ENCODE data around the gene FAM184B.

The FAM184B gene

GRCh38 chr4:17787315-17787714 is 5.9 kb upstream of the FAM184B start:
- no peaks in the 10 kb centered on the region for H3K27me3 ChIP-seq (ENCODE audit: insufficient read depth, low read length, poor library complexity, severe bottlenecking)
- H3K9me2 ChIP-seq (replicated peaks; ENCODE audit: low read depth, low read length): no peaks in the 10 kb centered on the region
- H3F3A ChIP-seq (ENCODE audit: low read depth): no peaks in the 10 kb centered on the region
- peak overlapping the region; percentile 64 for H3K4me2 ChIP-seq (ENCODE audit: low read depth, low read length, poor library complexity, severe bottlenecking)
- TF ChIP-seq, protein P1, sequence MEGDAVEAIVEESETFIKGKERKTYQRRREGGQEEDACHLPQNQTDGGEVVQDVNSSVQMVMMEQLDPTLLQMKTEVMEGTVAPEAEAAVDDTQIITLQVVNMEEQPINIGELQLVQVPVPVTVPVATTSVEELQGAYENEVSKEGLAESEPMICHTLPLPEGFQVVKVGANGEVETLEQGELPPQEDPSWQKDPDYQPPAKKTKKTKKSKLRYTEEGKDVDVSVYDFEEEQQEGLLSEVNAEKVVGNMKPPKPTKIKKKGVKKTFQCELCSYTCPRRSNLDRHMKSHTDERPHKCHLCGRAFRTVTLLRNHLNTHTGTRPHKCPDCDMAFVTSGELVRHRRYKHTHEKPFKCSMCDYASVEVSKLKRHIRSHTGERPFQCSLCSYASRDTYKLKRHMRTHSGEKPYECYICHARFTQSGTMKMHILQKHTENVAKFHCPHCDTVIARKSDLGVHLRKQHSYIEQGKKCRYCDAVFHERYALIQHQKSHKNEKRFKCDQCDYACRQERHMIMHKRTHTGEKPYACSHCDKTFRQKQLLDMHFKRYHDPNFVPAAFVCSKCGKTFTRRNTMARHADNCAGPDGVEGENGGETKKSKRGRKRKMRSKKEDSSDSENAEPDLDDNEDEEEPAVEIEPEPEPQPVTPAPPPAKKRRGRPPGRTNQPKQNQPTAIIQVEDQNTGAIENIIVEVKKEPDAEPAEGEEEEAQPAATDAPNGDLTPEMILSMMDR (conservative IDR thresholded peaks at IDR 0.05; ENCODE audit: low read length): no peak
- TF ChIP-seq EZH2phosphoT487 (IDR thresholded peaks at IDR 0.05; ENCODE audit: borderline replicate concordance): no peak
- H3K4me3 ChIP-seq (ENCODE audit: low read length, poor library complexity, severe bottlenecking): peak overlapping the region; percentile 41
- H3K9me3 ChIP-seq (ENCODE audit: insufficient read depth, low read depth, low read length): no peaks in the 10 kb centered on the region
- H3K9ac ChIP-seq (ENCODE audit: low read depth, low read length, poor library complexity, severe bottlenecking): no peak overlapping the region
- H4K20me1 ChIP-seq (ENCODE audit: insufficient read depth, low read length, poor library complexity, severe bottlenecking): no peaks in the 10 kb centered on the region
- peaks cover 17% of the 10 kb centered on the region for H3K4me1 ChIP-seq (ENCODE audit: insufficient read depth, low read length, poor library complexity, severe bottlenecking)
- H3K79me2 ChIP-seq (ENCODE audit: insufficient read depth, low read length): no peaks in the 10 kb centered on the region
- no peaks in the 10 kb centered on the region for H3K36me3 ChIP-seq (ENCODE audit: insufficient read depth, low read length)
- H2AFZ ChIP-seq (ENCODE audit: low read length): no peak overlapping the region

GRCh38 chr4:17786567-17786966 is 5.1 kb upstream of the FAM184B start:
- H3K9me3 ChIP-seq (ENCODE audit: insufficient read depth, low read depth, low read length): no peaks in the 10 kb centered on the region
- peak overlapping the region; percentile 41 for H3K4me3 ChIP-seq (ENCODE audit: low read length, poor library complexity, severe bottlenecking)
- TF ChIP-seq, protein P1 (conservative IDR thresholded peaks at IDR 0.05; ENCODE audit: low read length): no peak
- no peak for TF ChIP-seq EZH2phosphoT487 (IDR thresholded peaks at IDR 0.05; ENCODE audit: borderline replicate concordance)
- H3K4me2 ChIP-seq (ENCODE audit: low read depth, low read length, poor library complexity, severe bottlenecking): peak overlapping the region; percentile 64
- H3K9me2 ChIP-seq (replicated peaks; ENCODE audit: low read depth, low read length): no peaks in the 10 kb centered on the region
- H2AFZ ChIP-seq (ENCODE audit: low read length): no peak overlapping the region
- no peaks in the 10 kb centered on the region for H3K36me3 ChIP-seq (ENCODE audit: insufficient read depth, low read length)
- H3K27me3 ChIP-seq (ENCODE audit: insufficient read depth, low read length, poor library complexity, severe bottlenecking): no peaks in the 10 kb centered on the region
- no peaks in the 10 kb centered on the region for H3K79me2 ChIP-seq (ENCODE audit: insufficient read depth, low read length)
- peak overlapping the region; percentile 21 for H3K9ac ChIP-seq (ENCODE audit: low read depth, low read length, poor library complexity, severe bottlenecking)
- H3F3A ChIP-seq (ENCODE audit: low read depth): no peaks in the 10 kb centered on the region
- H4K20me1 ChIP-seq (ENCODE audit: insufficient read depth, low read length, poor library complexity, severe bottlenecking): no peaks in the 10 kb centered on the region
- peaks cover 17% of the 10 kb centered on the region for H3K4me1 ChIP-seq (ENCODE audit: insufficient read depth, low read length, poor library complexity, severe bottlenecking)

GRCh38 chr4:17785858-17786257 is 4.4 kb upstream of the FAM184B start:
- no peaks in the 10 kb centered on the region for H4K20me1 ChIP-seq (ENCODE audit: insufficient read depth, low read length, poor library complexity, severe bottlenecking)
- peak overlapping the region; percentile 64 for H3K4me2 ChIP-seq (ENCODE audit: low read depth, low read length, poor library complexity, severe bottlenecking)
- H3K79me2 ChIP-seq (ENCODE audit: insufficient read depth, low read length): no peaks in the 10 kb centered on the region
- no peak overlapping the region for H3K4me3 ChIP-seq (ENCODE audit: low read length, poor library complexity, severe bottlenecking)
- no peaks in the 10 kb centered on the region for H3K9me2 ChIP-seq (replicated peaks; ENCODE audit: low read depth, low read length)
- no peak for TF ChIP-seq EZH2phosphoT487 (IDR thresholded peaks at IDR 0.05; ENCODE audit: borderline replicate concordance)
- TF ChIP-seq, protein P1 (conservative IDR thresholded peaks at IDR 0.05; ENCODE audit: low read length): peak; percentile 37
- no peaks in the 10 kb centered on the region for H3K36me3 ChIP-seq (ENCODE audit: insufficient read depth, low read length)
- no peak overlapping the region for H2AFZ ChIP-seq (ENCODE audit: low read length)
- no peaks in the 10 kb centered on the region for H3K27me3 ChIP-seq (ENCODE audit: insufficient read depth, low read length, poor library complexity, severe bottlenecking)
- H3K9ac ChIP-seq (ENCODE audit: low read depth, low read length, poor library complexity, severe bottlenecking): no peak overlapping the region
- no peaks in the 10 kb centered on the region for H3F3A ChIP-seq (ENCODE audit: low read depth)
- H3K9me3 ChIP-seq (ENCODE audit: insufficient read depth, low read depth, low read length): no peaks in the 10 kb centered on the region
- peaks cover 17% of the 10 kb centered on the region for H3K4me1 ChIP-seq (ENCODE audit: insufficient read depth, low read length, poor library complexity, severe bottlenecking)
